HepG2 (cell line): ENCODE results near the gene CNTROB. TPM values are rescaled to one million over a fixed set of nuclear protein-coding genes. Genes with fewer than 3 reads are reported as not detected.
A peak's percentile ranks its signal among the peaks of the same experiment; 100 is the strongest.

Source experiments
- ATAC-seq: fragments of 200-7000 bp; cut with Tn5 transposase; 3 replicates; pipeline ENCODE4 v1.9.1; 2020; ENCODE audit warnings: mild to moderate bottlenecking, moderate library complexity
- BruUV-seq: library from RNA; stranded (reverse); fragments of 400-500 nt; replicated peaks from 2 replicates; lab custom pipeline; 2021; lab: Mats Ljungman, UMichigan
- CTCF ChIA-PET: fragments of 300-600 bp; formaldehyde crosslinking; extraction: SDS; loops from one replicate; lab custom pipeline; 2021; ENCODE audit warnings: low total read pairs, inconsistent platforms, low intra/inter-chr PET ratio; lab: Yijun Ruan, JAX
- POLR2A ChIA-PET: fragments of 350-600 bp; sonication (Branson Sonifier 250); formaldehyde crosslinking; loops from one replicate; lab custom pipeline; 2020; ENCODE audit warnings: antibody characterized with exemption, inconsistent platforms; lab: Yijun Ruan, JAX
- DNase-seq: peaks from one replicate; pipeline ENCODE4 v3.0.0-alpha.2; 2015; ENCODE audit warnings: low spot score
- FAIRE-seq: peaks from 3 replicates; lab custom pipeline; 2011; peaks lifted over from hg19 to GRCh38; lab: Jason Lieb, UNC
- H2AFZ ChIP-seq: one replicate; pipeline ENCODE4 v1.6.1; 2011; ENCODE audit warnings: low read length, inconsistent platforms
- H3K27ac ChIP-seq: fragments of 300-600 bp; 3 replicates; pipeline ENCODE4 v1.8.0; 2011; ENCODE audit warnings: mixed run types, mild to moderate bottlenecking, mixed read lengths, low read length, inconsistent platforms; ENCODE audit not compliant: insufficient read depth; ENCODE audit errors: extremely low read length
- H3K27me3 ChIP-seq, 2 experiments: fragments of 200-600 bp in 1 of 2; 2 replicates in 1 of 2; 3 replicates in 1 of 2; pipeline versions ENCODE4 v1.6.0 to v1.8.0; 2011; ENCODE audit warnings: low read length in 2 of 2, mild to moderate bottlenecking in 2 of 2, moderate library complexity in 2 of 2, inconsistent platforms in 1 of 2; ENCODE audit not compliant: insufficient read depth in 2 of 2, control insufficient read depth in 1 of 2
- H3K36me3 ChIP-seq, 2 experiments: fragments of 200-600 bp in 1 of 2; replicated peaks in 1 of 2; 2 replicates in 1 of 2; 3 replicates in 1 of 2; pipeline versions ENCODE4 v1.5.1 to v1.8.0; 2011; ENCODE audit warnings: low read length in 2 of 2, inconsistent platforms in 1 of 2; ENCODE audit not compliant: insufficient read depth in 2 of 2, control insufficient read depth in 1 of 2
- H3K4me1 ChIP-seq: 2 replicates; pipeline ENCODE4 v1.5.1; 2012; ENCODE audit warnings: low read length, inconsistent platforms; ENCODE audit not compliant: insufficient read depth
- H3K4me2 ChIP-seq: 2 replicates; pipeline ENCODE4 v1.6.0; 2011; ENCODE audit warnings: low read depth, low read length, inconsistent platforms
- H3K4me3 ChIP-seq, 3 experiments: fragments of 200-600 bp in 1 of 3; sonication (generic), shearing (Covaris generic) in 1 of 3; replicated peaks in 1 of 3; 2 replicates each; pipeline ENCODE4 v1.5.1; 2011 to 2016; ENCODE audit warnings: low read length in 3 of 3, inconsistent platforms in 2 of 3, low read depth in 2 of 3, mild to moderate bottlenecking in 2 of 3, control low read depth in 1 of 3, mixed read lengths in 1 of 3; ENCODE audit not compliant: insufficient read depth in 1 of 3
- H3K79me2 ChIP-seq: one replicate; pipeline ENCODE4 v1.6.1; 2011; ENCODE audit warnings: low read length, inconsistent platforms; ENCODE audit not compliant: insufficient read depth
- H3K9ac ChIP-seq: 2 replicates; pipeline ENCODE4 v1.6.0; 2011; ENCODE audit warnings: mild to moderate bottlenecking, low read depth, low read length, inconsistent platforms; ENCODE audit not compliant: insufficient read depth
- H3K9me3 ChIP-seq: 2 replicates; pipeline ENCODE4 v1.5.1; 2012; ENCODE audit warnings: mild to moderate bottlenecking, low read length
- H4K20me1 ChIP-seq: 2 replicates; pipeline ENCODE4 v1.6.0; 2011; ENCODE audit warnings: inconsistent platforms, mild to moderate bottlenecking, low read length, moderate library complexity; ENCODE audit not compliant: insufficient read depth
- ASH2L ChIP-seq: fragments of 300-600, 200-600 bp; sonication (generic); IDR thresholded peaks from 2 replicates; pipeline ENCODE4 v1.7.0; 2017; ENCODE audit warnings: low read depth, mild to moderate bottlenecking, moderate library complexity, mixed read lengths, low read length; ENCODE audit not compliant: insufficient read length
- E2F2 ChIP-seq: sonication (generic); formaldehyde crosslinking; IDR thresholded peaks from 2 replicates; pipeline ENCODE4 v1.4.0; 2020; ENCODE audit warnings: missing genetic modification reagents, borderline replicate concordance
- GATAD2A ChIP-seq: IDR thresholded peaks from 2 replicates; pipeline ENCODE4 v1.6.1; 2016
- SP2 ChIP-seq: sonication (generic); formaldehyde crosslinking; IDR thresholded peaks from 2 replicates; pipeline ENCODE4 v1.5.1; 2020; ENCODE audit warnings: mild to moderate bottlenecking, missing genetic modification reagents
- ZBTB7B ChIP-seq: sonication (generic); formaldehyde crosslinking; IDR thresholded peaks from 2 replicates; pipeline ENCODE4 v1.4.0; 2020; ENCODE audit warnings: missing genetic modification reagents
- ZKSCAN1 ChIP-seq: fragments of 150-350 bp; IDR thresholded peaks from 2 replicates; pipeline ENCODE4 v1.6.1; 2014; ENCODE audit warnings: low read length
- ZNF18 ChIP-seq: sonication (generic); formaldehyde crosslinking; IDR thresholded peaks from 2 replicates; pipeline ENCODE4 v1.8.0; 2022; ENCODE audit warnings: mild to moderate bottlenecking, missing genetic modification reagents; ENCODE audit not compliant: insufficient replicate concordance
- ZNF572 ChIP-seq: sonication (generic); formaldehyde crosslinking; IDR thresholded peaks from 2 replicates; pipeline ENCODE4 v1.5.1; 2020; ENCODE audit warnings: mild to moderate bottlenecking, missing genetic modification reagents
- ZNF605 ChIP-seq: sonication (generic); formaldehyde crosslinking; IDR thresholded peaks from 2 replicates; pipeline ENCODE4 v1.8.0; 2022; ENCODE audit warnings: mild to moderate bottlenecking, missing genetic modification reagents
- ZNF777 ChIP-seq: sonication (generic); formaldehyde crosslinking; IDR thresholded peaks from 2 replicates; pipeline ENCODE4 v1.4.0; 2020; ENCODE audit warnings: missing genetic modification reagents
- WGBS: methylation state at CpG from one replicate; pipeline ENCODE4 v1.1.6; 2017; ENCODE audit warnings: low lambda C conversion rate; 5-methylcytosine and 5-hydroxymethylcytosine counted together
- in situ Hi-C: cut with HindIII; loops from 2 replicates; pipeline ENCODE4 v1.10.0; 2017; ENCODE audit warnings: low pct_unique_long_range_greater_than_20kb; ENCODE audit not compliant: extremely low pct_ligation_motif_present
- intact Hi-C: fragments of 100-400 bp; cut with micrococcal nuclease; formaldehyde crosslinking; loops from one replicate; pipeline ENCODE4 v1.10.0; 2022; ENCODE audit not compliant: unreplicated experiment
- polyA plus RNA-seq, 8 experiments: library from polyadenylated mRNA; depleted of rRNA in 3 of 8; stranded (reverse) in 7 of 8; unstranded in 1 of 8; fragments of >200 nt; fragmentation: Illumina TruSeq in 4 of 8; extraction: Trizol in 4 of 8; gene quantifications; 2 replicates each; pipeline versions ENCODE4 v1.2.1 to v1.2.3, GENCODE V29; 2011 to 2016; ENCODE audit warnings: low read depth in 4 of 8, missing spikeins in 1 of 8, mixed read lengths in 1 of 8; ENCODE audit not compliant: insufficient read depth in 1 of 8
- total RNA-seq, 5 experiments: library from RNA; depleted of rRNA; stranded (reverse); fragments of >200 nt; fragmentation: Illumina TruSeq; extraction: Trizol; gene quantifications; 2 replicates each; pipeline ENCODE4 v1.2.3, GENCODE V29; 2016; ENCODE audit warnings: low read depth in 1 of 5
- TF ChIP-seq, protein P1 (sequence below): sonication (generic); formaldehyde crosslinking; IDR thresholded peaks from 2 replicates; pipeline ENCODE4 v1.9.0; 2022; ENCODE audit warnings: missing genetic modification reagents, mild to moderate bottlenecking, borderline replicate concordance
- TF ChIP-seq, protein P2 (sequence below): sonication (generic); formaldehyde crosslinking; IDR thresholded peaks from 2 replicates; pipeline ENCODE4 v1.5.1; 2020; ENCODE audit warnings: missing genetic modification reagents, mild to moderate bottlenecking, borderline replicate concordance
- TF ChIP-seq, protein P3 (sequence below): sonication (generic); formaldehyde crosslinking; IDR thresholded peaks from 2 replicates; pipeline ENCODE4 v1.4.0; 2020; ENCODE audit warnings: missing genetic modification reagents
- TF ChIP-seq, protein P4 (sequence below): sonication (generic); formaldehyde crosslinking; IDR thresholded peaks from 2 replicates; pipeline ENCODE4 v1.5.0; 2020; ENCODE audit warnings: mild to moderate bottlenecking, missing genetic modification reagents

The CNTROB gene
- total and polyA plus RNA-seq, 2 of the 13 experiments (the other 11 are each of a cell fraction or from before 2014, with no cell fraction given): 21.2 to 24.1 TPM

GRCh38 chr17:7932483-7932891, 481 bp downstream of the CNTROB start:
- peak; percentile 42 for ATAC-seq
- intact Hi-C loops (loop anchor here (5.0 kb wide), 1 partner anchor 55 kb away; no protein-coding TSS in a partner anchor), in situ Hi-C loops (no loop called here)
- H3K4me3 ChIP-seq: peak overlapping the region; percentile 74 to 93 (median 80)
- peak overlapping the region; percentile 45 for H2AFZ ChIP-seq
- BruUV-seq: no TSS peak
- peak overlapping the region; percentile 97 for H3K4me2 ChIP-seq
- peaks cover 26% of the 10 kb centered on the region for H3K4me1 ChIP-seq
- H4K20me1 ChIP-seq: no peaks in the 10 kb centered on the region
- peak overlapping the region; percentile 93 for H3K9ac ChIP-seq
- peaks cover 4 to 18% of the 10 kb centered on the region in 2 experiments; a peak in 4 of 5 replicates for H3K36me3 ChIP-seq
- ChIA-PET POLR2A (interaction anchor here (0.8 to 3.6 kb wide), 14 partner anchors 8 to 450 kb away, joined by 3 to 27 read pairs (median 4); partner anchors contain the start of genes CYB5D1, KDM6B, NAA38 and RNF227), CTCF (interaction anchor here (0.8 to 1.2 kb wide), 2 partner anchors 56 to 109 kb away, joined by 3 read pairs; no protein-coding TSS in a partner anchor)
- peak; percentile 12 for DNase-seq
- no peak for FAIRE-seq
- no peaks in the 10 kb centered on the region for H3K9me3 ChIP-seq
- no peaks in the 10 kb centered on the region; a peak in 1 of 5 replicates for H3K27me3 ChIP-seq
- H3K27ac ChIP-seq: peak overlapping the region; percentile 67
- WGBS: 0% methylated on average over 9 of the region's 17 CpGs
- peaks cover 14% of the 10 kb centered on the region for H3K79me2 ChIP-seq
- TF ChIP-seq, protein P1, sequence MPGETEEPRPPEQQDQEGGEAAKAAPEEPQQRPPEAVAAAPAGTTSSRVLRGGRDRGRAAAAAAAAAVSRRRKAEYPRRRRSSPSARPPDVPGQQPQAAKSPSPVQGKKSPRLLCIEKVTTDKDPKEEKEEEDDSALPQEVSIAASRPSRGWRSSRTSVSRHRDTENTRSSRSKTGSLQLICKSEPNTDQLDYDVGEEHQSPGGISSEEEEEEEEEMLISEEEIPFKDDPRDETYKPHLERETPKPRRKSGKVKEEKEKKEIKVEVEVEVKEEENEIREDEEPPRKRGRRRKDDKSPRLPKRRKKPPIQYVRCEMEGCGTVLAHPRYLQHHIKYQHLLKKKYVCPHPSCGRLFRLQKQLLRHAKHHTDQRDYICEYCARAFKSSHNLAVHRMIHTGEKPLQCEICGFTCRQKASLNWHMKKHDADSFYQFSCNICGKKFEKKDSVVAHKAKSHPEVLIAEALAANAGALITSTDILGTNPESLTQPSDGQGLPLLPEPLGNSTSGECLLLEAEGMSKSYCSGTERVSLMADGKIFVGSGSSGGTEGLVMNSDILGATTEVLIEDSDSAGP: peak; percentile 25; the same call in 1 of the 2 replicates
- TF ChIP-seq, protein P2, sequence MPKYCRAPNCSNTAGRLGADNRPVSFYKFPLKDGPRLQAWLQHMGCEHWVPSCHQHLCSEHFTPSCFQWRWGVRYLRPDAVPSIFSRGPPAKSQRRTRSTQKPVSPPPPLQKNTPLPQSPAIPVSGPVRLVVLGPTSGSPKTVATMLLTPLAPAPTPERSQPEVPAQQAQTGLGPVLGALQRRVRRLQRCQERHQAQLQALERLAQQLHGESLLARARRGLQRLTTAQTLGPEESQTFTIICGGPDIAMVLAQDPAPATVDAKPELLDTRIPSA (CRISPR knock-in tag): 0 out of 2 replicates have a peak, but pooled peaks have one; percentile 48
- TF ChIP-seq ZNF777 (CRISPR knock-in tag) (peak; percentile 53; the same call in 1 of the 2 replicates), SP2 (CRISPR knock-in tag) (0 out of 2 replicates have a peak, but pooled peaks have one; percentile 3), ZBTB7B (CRISPR knock-in tag) (no peak), ASH2L (peak; percentile 14), E2F2 (CRISPR knock-in tag) (no peak), ZNF605 (CRISPR knock-in tag) (no peak), ZNF18 (CRISPR knock-in tag) (peak; percentile 29), ZNF572 (CRISPR knock-in tag) (peak; percentile 33; the same call in 1 of the 2 replicates), ZKSCAN1 (peak; percentile 92), GATAD2A (CRISPR knock-in tag) (no peak)
- TF ChIP-seq, protein P3, sequence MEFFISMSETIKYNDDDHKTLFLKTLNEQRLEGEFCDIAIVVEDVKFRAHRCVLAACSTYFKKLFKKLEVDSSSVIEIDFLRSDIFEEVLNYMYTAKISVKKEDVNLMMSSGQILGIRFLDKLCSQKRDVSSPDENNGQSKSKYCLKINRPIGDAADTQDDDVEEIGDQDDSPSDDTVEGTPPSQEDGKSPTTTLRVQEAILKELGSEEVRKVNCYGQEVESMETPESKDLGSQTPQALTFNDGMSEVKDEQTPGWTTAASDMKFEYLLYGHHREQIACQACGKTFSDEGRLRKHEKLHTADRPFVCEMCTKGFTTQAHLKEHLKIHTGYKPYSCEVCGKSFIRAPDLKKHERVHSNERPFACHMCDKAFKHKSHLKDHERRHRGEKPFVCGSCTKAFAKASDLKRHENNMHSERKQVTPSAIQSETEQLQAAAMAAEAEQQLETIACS: no peak
- TF ChIP-seq, protein P4, sequence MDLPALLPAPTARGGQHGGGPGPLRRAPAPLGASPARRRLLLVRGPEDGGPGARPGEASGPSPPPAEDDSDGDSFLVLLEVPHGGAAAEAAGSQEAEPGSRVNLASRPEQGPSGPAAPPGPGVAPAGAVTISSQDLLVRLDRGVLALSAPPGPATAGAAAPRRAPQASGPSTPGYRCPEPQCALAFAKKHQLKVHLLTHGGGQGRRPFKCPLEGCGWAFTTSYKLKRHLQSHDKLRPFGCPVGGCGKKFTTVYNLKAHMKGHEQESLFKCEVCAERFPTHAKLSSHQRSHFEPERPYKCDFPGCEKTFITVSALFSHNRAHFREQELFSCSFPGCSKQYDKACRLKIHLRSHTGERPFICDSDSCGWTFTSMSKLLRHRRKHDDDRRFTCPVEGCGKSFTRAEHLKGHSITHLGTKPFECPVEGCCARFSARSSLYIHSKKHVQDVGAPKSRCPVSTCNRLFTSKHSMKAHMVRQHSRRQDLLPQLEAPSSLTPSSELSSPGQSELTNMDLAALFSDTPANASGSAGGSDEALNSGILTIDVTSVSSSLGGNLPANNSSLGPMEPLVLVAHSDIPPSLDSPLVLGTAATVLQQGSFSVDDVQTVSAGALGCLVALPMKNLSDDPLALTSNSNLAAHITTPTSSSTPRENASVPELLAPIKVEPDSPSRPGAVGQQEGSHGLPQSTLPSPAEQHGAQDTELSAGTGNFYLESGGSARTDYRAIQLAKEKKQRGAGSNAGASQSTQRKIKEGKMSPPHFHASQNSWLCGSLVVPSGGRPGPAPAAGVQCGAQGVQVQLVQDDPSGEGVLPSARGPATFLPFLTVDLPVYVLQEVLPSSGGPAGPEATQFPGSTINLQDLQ (CRISPR knock-in tag): no peak
